B cell (primary cell): ENCODE results near the gene PTPRS. TPM values are rescaled to one million over a fixed set of nuclear protein-coding genes. Genes with fewer than 3 reads are reported as not detected.

ENCODE experiments used
- ATAC-seq: fragments of 200-7000 bp; cut with Tn5 transposase; one replicate; pipeline ENCODE4 v1.10.0; 2021; ENCODE audit warnings: low read depth, mild to moderate bottlenecking, moderate number of reproducible peaks, moderate library complexity
- CTCF ChIA-PET: fragments of 350-600 bp; sonication (Branson Sonifier 250); formaldehyde crosslinking; loops from one replicate; lab custom pipeline; 2021; ENCODE audit warnings: antibody characterized with exemption, inconsistent platforms; lab: Charles Lee
- POLR2A ChIA-PET: fragments of 350-600 bp; sonication (Branson Sonifier 250); formaldehyde crosslinking; loops from one replicate; lab custom pipeline; 2021; ENCODE audit warnings: antibody characterized with exemption; lab: Charles Lee
- DNase-seq: peaks from one replicate; pipeline ENCODE4 v3.0.0; 2013
- H2AFZ ChIP-seq: 2 replicates; pipeline ENCODE4 v1.6.1; 2012; ENCODE audit warnings: mild to moderate bottlenecking, low read depth, low read length; ENCODE audit not compliant: insufficient read depth, poor library complexity, severe bottlenecking
- H3K27ac ChIP-seq, 2 donors: 1 replicate in 1 of 2; 2 replicates in 1 of 2; pipeline ENCODE4 v1.5.1; 2012 to 2013; ENCODE audit warnings: low read length in 2 of 2, mild to moderate bottlenecking in 2 of 2, moderate library complexity in 1 of 2
- H3K27me3 ChIP-seq, 4 experiments: fragments of 200-600 bp in 1 of 4; sonication (generic) in 1 of 4; replicated peaks in 1 of 4; 1 replicate in 2 of 4; 2 replicates in 2 of 4; pipeline versions ENCODE4 v1.6.1 to v1.7.0; 2013 to 2016; ENCODE audit warnings: low read length in 3 of 4, mild to moderate bottlenecking in 2 of 4, mixed read lengths in 1 of 4, moderate library complexity in 1 of 4; ENCODE audit not compliant: insufficient read depth in 4 of 4, control insufficient read depth in 3 of 4; ENCODE audit errors: control extremely low read depth in 1 of 4
- H3K36me3 ChIP-seq, 2 experiments: replicated peaks in 1 of 2; 1 replicate in 1 of 2; 2 replicates in 1 of 2; pipeline versions ENCODE4 v1.6.1 to v1.7.1; 2013; ENCODE audit warnings: low read length in 1 of 2; ENCODE audit not compliant: insufficient read depth in 2 of 2, control insufficient read depth in 1 of 2; ENCODE audit errors: control extremely low read depth in 1 of 2, extremely low read depth in 1 of 2
- H3K4me1 ChIP-seq, 2 donors: fragments of 200-600 bp in 1 of 2; sonication (generic) in 1 of 2; 1 replicate in 1 of 2; 2 replicates in 1 of 2; pipeline versions ENCODE4 v1.5.1 to v1.6.1; 2013 to 2017; ENCODE audit warnings: low read length in 2 of 2; ENCODE audit not compliant: control insufficient read depth in 2 of 2, insufficient read depth in 2 of 2
- H3K4me2 ChIP-seq: replicated peaks from 2 replicates; pipeline ENCODE3; 2012; ENCODE audit warnings: mild to moderate bottlenecking, low read depth, low read length; ENCODE audit not compliant: poor library complexity, severe bottlenecking
- H3K4me3 ChIP-seq, 5 experiments: fragments of 200-600 bp in 1 of 5; sonication (generic) in 1 of 5; 1 replicate in 3 of 5; 2 replicates in 2 of 5; pipeline versions ENCODE4 v1.5.1 to v1.7.0; 2011 to 2016; ENCODE audit warnings: low read length in 4 of 5, mild to moderate bottlenecking in 4 of 5, low read depth in 2 of 5, control low read depth in 1 of 5, moderate library complexity in 1 of 5; ENCODE audit not compliant: insufficient read depth in 1 of 5; ENCODE audit errors: control extremely low read depth in 1 of 5, extremely low read depth in 1 of 5
- H3K79me2 ChIP-seq: fragments of 200-600 bp; sonication (generic); one replicate; pipeline ENCODE4 v1.6.0; 2016; ENCODE audit warnings: low read length; ENCODE audit not compliant: control insufficient read depth, insufficient read depth
- H3K9ac ChIP-seq: fragments of 200-600 bp; sonication (generic); 2 replicates; pipeline ENCODE4 v1.6.1; 2017; ENCODE audit warnings: mild to moderate bottlenecking, low read length, moderate library complexity
- H3K9me3 ChIP-seq, 3 donors: one replicate each; pipeline versions ENCODE4 v1.6.1 to v1.7.1; 2013; ENCODE audit warnings: low read length in 2 of 3; ENCODE audit not compliant: control insufficient read depth in 2 of 3, insufficient read depth in 1 of 3; ENCODE audit errors: control extremely low read depth in 1 of 3
- H4K20me1 ChIP-seq: 2 replicates; pipeline ENCODE4 v1.6.0; 2012; ENCODE audit warnings: mild to moderate bottlenecking, low read length; ENCODE audit not compliant: insufficient read depth, control insufficient read depth, poor library complexity, severe bottlenecking
- H3K27ac Mint-ChIP-seq: one replicate; pipeline ENCODE4 v1.8.0; 2021; ENCODE audit warnings: mixed read lengths
- H3K27me3 Mint-ChIP-seq: one replicate; pipeline ENCODE4 v1.8.0; 2021; ENCODE audit warnings: mixed read lengths
- H3K4me1 Mint-ChIP-seq: one replicate; pipeline ENCODE4 v1.8.0; 2021; ENCODE audit warnings: mixed read lengths
- H3K4me3 Mint-ChIP-seq: one replicate; pipeline ENCODE4 v1.8.0; 2021; ENCODE audit warnings: mixed read lengths
- H3K9me3 Mint-ChIP-seq: one replicate; pipeline ENCODE4 v1.8.0; 2022; ENCODE audit warnings: mixed read lengths; ENCODE audit not compliant: insufficient read depth
- CTCF ChIP-seq: fragments of 200-600 bp; IDR thresholded peaks from one replicate; pipeline ENCODE4 v1.8.0; 2022; ENCODE audit warnings: antibody characterized with exemption, mild to moderate bottlenecking
- EZH2 ChIP-seq: IDR thresholded peaks from 2 replicates; pipeline ENCODE4 v1.6.1; 2012; ENCODE audit warnings: borderline replicate concordance, low read depth, mild to moderate bottlenecking, moderate library complexity, low read length; ENCODE audit not compliant: insufficient read depth, poor library complexity, severe bottlenecking
- WGBS: methylation state at CpG from one replicate; pipeline ENCODE4 v1.1.5; 2013; ENCODE audit warnings: missing lambda C conversion rate; ENCODE audit not compliant: insufficient coverage; 5-methylcytosine and 5-hydroxymethylcytosine counted together
- intact Hi-C: fragments of 100-400 bp; cut with micrococcal nuclease; formaldehyde crosslinking; loops from one replicate; pipeline ENCODE4 v1.10.0; 2022
- polyA plus RNA-seq: library from polyadenylated mRNA; depleted of rRNA; stranded (reverse); fragments of >200 nt; gene quantifications from 2 replicates; pipeline ENCODE4 v1.2.3, GENCODE V29; 2012
- total RNA-seq, 2 donors: library from RNA; stranded (reverse); fragments of 120-200 nt in 1 of 2; gene quantifications; 1 replicate in 1 of 2; 2 replicates in 1 of 2; pipeline versions ENCODE4 v1.2.3 to v1.2.4, GENCODE V29; 2013 to 2022

PTPRS gene
- total and polyA plus RNA-seq, 2 donors (not counting 1 experiment from before 2014, with no cell fraction given): 6.5 to 10.0 TPM

GRCh38 chr19:5308451-5309437, 31.9 kb downstream of the PTPRS start:
- intact Hi-C loops: no loop called here
- no peak for DNase-seq
- no peaks in the 10 kb centered on the region for H3K9me3 Mint-ChIP-seq

More at GRCh38 chr19:5308451-5309437, 31.9 kb downstream of the PTPRS start:
- POLR2A ChIA-PET: no interaction called here
- Histone ChIP-seq H3K27ac (no peak overlapping the region), H3K36me3 (no peaks in the 10 kb centered on the region), H3K9ac (no peak overlapping the region), H3K79me2 (no peaks in the 10 kb centered on the region), H3K4me2 (no peak overlapping the region), H3K4me3 (no peak overlapping the region), H4K20me1 (no peaks in the 10 kb centered on the region), H3K27me3 (no peaks in the 10 kb centered on the region), H3K9me3 (peaks cover 0 to 20% (median 0%) of the 10 kb centered on the region in 3 donors), H3K4me1 (peaks cover 3 to 9% of the 10 kb centered on the region in 2 donors), H2AFZ (no peak overlapping the region)
- no peak for ATAC-seq
- CTCF ChIA-PET: no interaction called here
- WGBS: 79% methylated on average over 10 of the region's 21 CpGs
- TF ChIP-seq CTCF: no peak
- TF ChIP-seq EZH2: no peak
- Mint-ChIP-seq H3K27me3 (peaks cover 8% of the 10 kb centered on the region), H3K27ac (no peak overlapping the region), H3K4me3 (no peak overlapping the region), H3K4me1 (peaks cover 7% of the 10 kb centered on the region)
